DMS114 treated with DMSO at 0.1 percent for 48 hours (cell line): ENCODE results near the gene LRSAM1.
A peak's percentile ranks its signal among the peaks of the same experiment; 100 is the strongest.

Source experiments
- DNase-seq: peaks from one replicate; lab custom pipeline; 2025; ENCODE audit not compliant: unreplicated experiment; lab: John Stamatoyannopoulos, UW

Gene LRSAM1

GRCh38 chr9:127424676-127424999 lies 26.7 kb upstream of the LRSAM1 start:
- no peak for DNase-seq

GRCh38 chr9:127426756-127427155 lies 24.6 kb upstream of the LRSAM1 start:
- DNase-seq: no peak

- DNase-seq: no peak
Measured at GRCh38 chr9:127428348-127428747, 23.0 kb upstream of the LRSAM1 start.

- no peak for DNase-seq
Measured at GRCh38 chr9:127430415-127430814, 20.9 kb upstream of the LRSAM1 start.

GRCh38 chr9:127437497-127438264 lies 13.6 kb upstream of the LRSAM1 start:
- no peak for DNase-seq

GRCh38 chr9:127438394-127438793 lies 12.9 kb upstream of the LRSAM1 start:
- no peak for DNase-seq

- DNase-seq: no peak
Measured at GRCh38 chr9:127444283-127444920, 6.9 kb upstream of the LRSAM1 start.

- DNase-seq: no peak
Measured at GRCh38 chr9:127444921-127445850, 6.1 kb upstream of the LRSAM1 start.

- DNase-seq: no peak
Measured at GRCh38 chr9:127445851-127446712, 5.2 kb upstream of the LRSAM1 start.

- DNase-seq: no peak
Measured at GRCh38 chr9:127446713-127447415, 4.4 kb upstream of the LRSAM1 start.

GRCh38 chr9:127447416-127448111 lies 3.7 kb upstream of the LRSAM1 start:
- DNase-seq: no peak

GRCh38 chr9:127448112-127448805 lies 3.1 kb upstream of the LRSAM1 start:
- DNase-seq: no peak

- DNase-seq: no peak
Measured at GRCh38 chr9:127449332-127449966, 1.9 kb upstream of the LRSAM1 start.

GRCh38 chr9:127450243-127450760 lies 1.0 kb upstream of the LRSAM1 start:
- DNase-seq: no peak

GRCh38 chr9:127451608-127451857 lies 223 bp downstream of the LRSAM1 start:
- peak; percentile 37 for DNase-seq

- no peak for DNase-seq
Measured at GRCh38 chr9:127451858-127452656, 747 bp downstream of the LRSAM1 start.

GRCh38 chr9:127452691-127453090 lies 1.4 kb downstream of the LRSAM1 start:
- no peak for DNase-seq
